GM21367 (cell line): ENCODE measurements around the gene ACP1.

Experiments
- ATAC-seq: cut with Tn5 transposase; IDR thresholded peaks from one replicate; pipeline ENCODE4 v1.9.1; 2021; ENCODE audit not compliant: unreplicated experiment

Gene ACP1

DNA sequence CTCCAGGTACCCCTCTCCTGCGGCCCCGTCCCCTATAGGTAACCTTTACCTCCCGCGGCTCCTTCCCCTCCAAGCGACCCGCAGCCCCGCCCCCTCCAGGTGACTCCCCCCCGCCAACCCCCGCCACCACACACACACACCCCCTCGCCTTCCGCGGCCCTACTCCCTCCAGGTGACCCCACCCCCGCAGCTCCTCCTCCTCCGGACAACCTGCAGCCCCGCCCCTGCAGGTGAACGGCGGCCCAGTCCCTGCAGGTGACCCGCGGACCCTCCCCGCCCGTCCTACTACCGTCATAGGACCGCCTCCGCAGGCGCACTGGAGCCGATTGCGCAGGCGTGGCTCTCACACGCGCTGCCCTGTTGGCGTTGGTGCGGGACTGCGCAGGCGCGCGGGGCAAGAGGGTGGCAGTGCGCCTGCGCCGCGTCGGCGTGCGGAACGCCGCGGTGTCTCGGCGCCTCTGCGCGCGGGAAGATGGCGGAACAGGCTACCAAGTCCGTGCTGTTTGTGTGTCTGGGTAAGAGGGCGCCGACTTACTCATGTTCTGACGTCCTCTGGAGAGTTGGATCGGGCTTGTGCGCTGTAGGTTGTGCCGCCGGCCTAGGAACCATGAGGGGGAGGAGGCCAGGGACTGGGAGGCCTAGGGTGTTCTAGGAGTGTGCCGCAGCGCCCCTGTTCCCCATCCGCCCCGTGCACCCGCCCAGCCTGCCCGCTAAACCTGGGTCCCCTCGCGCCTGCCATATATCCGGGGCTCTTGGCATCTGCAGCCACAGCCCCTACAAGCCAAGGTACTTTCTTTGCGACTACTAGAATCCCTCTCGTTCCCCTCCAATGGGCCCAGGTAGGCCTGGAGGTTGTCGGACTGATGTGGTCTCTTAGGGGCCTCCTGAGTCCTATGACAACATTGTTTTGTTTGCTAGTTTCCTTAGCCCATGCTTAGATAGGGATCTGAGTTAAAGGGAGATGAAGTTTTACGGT lies at the start of gene ACP1:
ACP1 (plus strand) TSS at position 455 of the 976 bp plus-strand sequence; CDS start at position 473, 18 bp downstream.
- ATAC-seq, result peak; percentile 86

DNA sequence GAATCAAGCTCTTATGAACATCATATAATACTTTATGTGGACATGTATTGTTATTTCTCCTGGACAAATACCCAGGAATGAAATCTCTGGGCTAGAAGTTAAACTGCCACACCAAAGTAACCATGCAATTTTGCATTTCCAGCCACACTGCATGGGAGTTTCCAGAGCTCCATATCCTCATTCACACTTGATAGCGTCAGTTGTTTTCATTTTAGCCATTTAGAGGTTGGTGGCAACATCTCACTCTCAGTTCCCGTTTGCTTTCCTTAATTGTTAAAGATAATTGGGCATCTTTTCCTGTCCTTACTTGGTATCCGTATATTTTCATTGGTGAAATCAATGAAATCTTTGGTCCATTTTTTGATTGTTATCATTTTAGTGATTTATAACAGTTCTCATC lies 48.7 kb upstream of the ACP1 start:
- no peak for ATAC-seq

DNA sequence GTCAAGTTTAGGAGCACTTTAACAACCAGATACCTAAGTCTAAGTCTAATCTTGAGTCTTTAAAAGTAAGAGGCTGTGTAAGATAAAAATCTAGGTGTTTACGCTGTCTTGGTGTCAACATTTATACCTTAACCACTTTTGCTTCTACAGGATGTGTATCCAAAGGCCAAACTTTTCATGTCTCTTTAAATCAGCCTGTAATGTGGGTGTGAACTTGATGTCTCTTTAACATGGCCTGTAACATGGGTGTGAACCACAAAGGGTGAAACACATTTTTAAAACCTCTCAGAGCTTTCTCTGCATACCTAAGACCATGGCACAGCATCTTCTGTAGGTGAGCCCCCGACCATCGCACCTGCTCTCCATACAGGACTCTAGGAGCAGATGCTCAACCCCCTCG lies 41.3 kb upstream of the ACP1 start:
- ATAC-seq, result no peak

DNA sequence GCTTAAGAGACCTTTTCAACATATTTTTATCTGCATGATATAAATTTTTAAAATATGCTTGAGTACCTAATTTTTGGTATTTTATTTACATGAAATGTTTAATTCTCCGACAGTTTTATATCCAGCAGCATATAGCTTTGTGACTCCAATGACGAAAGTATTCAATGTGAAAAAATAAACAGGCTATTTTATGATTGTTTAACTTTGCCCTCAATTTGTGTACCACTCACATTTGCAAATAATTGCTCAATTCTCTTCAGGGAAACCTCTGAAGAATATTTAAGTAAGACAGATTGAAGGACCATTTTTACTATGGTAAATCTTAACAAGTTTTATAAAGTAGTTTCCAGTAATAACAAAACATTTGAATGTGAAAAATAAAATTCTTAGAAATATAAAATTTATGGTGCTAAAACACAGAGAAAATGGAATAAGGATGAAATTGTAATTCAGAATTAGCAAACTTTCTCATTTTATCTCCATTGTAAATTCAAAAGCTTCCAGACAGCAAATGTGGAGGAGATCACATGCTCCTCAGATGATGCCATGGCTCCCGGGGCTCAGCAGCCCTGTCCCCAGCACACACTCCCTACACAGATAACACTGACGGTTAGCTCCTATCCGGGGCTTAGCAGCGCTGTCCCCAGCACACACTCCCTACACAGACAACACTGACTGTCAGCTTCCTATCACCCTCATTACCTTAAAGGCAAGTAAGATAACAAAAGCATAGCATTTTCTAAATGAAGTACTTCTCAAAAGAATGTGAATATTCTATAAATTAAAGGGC lies 40.6 kb upstream of the ACP1 start:
- no peak for ATAC-seq

DNA sequence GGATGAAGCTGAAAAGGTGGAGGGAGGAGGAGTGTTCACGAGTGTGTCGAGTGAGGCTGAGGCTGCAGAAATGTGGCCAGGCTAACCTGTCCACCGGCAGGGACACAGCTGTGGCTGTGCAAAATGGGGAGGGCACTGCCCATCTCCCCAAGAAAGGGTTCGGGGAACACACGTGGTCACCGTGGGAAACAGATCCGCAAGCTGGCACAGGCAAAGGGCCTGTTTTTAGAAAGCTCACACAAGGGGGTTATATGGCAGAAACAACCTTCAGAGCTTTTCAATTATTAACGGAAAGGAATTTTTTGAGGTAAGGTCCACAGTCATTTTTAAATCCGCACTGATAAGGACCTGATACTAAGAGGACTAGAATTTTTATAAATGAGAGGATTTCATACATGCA lies 36.6 kb upstream of the ACP1 start:
- no peak for ATAC-seq

DNA sequence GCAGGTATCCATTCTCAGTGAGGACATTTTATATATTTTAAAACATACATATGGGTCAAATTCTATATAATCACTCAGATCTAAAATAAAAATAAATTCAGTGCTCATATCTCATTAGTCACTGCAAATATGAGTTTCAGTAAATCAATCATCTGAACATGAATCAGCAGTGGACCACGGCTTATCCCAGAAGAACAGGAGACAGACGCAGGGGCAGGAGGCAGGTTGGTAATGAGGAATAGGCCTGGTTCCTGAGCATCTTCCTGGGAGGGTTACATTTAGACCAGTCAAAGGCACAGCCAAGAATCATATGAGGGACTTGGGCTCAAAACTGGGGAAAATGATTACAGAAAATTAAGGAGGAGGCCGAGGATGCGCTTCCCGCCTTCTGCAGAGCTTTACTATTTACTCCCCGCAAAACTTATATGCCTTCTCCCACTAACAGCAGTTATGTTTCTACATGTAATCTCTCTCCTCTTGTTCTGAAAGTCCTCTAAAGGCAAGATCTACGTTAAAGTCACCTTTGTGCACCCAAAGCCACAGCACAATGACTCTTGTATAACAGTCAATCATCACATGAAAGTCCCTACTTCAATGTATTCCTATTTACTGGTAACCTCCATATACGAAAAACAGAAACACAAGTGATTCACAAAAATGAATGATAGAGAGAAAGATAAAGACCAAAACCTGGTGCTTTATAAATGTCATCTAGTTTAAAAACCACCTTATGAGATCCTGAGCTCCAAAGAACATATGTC lies 36.0 kb upstream of the ACP1 start:
- no peak for ATAC-seq

DNA sequence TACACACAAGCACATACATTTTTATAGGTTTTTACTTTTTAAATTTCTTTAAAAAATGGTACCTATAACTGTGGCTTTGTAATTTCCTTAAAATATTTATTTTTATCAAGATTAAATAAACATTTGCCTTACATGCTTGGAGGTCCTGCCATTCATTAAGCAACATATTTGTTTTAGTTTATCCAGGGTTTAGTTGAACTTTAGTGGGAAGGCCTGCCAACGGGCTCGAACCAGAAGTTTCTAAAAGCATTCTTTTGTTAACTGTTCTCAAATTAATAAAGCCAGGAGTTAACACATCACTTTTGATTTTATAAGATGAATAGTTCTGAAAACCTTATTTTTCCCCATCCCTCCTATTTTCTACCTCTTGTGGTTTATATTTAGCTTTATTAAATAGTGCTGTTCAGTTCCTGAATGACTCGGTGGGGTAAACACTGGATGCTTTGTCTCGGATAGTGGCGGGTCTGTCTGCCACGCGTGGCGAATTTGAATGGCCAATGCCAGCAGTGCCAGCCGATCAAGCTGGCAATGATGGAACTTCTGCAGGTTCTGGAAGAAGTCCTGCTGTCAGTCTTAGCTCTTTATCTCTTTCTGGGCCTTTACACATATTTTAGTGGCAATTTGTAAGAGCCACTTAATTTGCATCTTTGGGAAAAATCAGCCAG lies 33.1 kb upstream of the ACP1 start:
- ATAC-seq, result no peak

DNA sequence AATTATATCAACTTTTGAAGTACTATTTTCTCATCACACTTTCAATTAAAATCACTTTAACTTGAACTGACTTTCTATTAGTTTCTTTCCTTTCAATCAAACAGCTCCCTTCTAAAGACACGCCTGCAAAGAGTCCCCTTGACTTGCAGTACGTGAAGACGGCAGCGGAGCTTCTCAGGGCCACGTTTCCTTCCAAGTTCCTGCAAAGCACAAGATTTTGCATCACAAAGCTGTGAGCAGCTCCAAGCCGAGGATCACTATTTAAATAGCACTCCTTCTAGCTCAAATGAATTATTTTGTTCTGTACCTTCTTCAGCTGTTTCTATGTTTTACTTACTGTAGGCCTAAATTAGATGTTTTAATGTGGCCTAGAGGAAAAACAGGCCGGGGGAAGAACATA lies 31.7 kb upstream of the ACP1 start:
- no peak for ATAC-seq

DNA sequence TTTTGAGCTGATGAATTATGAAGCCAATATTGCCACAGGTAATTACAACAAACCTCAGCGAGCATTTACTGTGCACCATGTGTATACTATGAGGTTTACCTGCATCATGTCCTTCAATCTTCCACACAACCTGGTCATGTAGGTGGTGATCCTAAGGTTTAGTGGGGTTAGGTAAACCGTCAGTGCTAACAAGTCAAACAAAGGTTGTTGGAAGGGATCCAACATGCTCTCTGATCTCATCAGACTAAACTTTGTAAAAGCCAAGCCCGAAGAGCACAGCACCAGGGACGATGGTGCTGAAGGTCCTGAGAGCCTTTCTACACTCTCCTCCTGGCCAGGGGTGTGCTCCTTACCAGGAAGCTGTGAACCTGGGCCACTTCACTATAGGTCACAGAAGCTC lies 30.3 kb upstream of the ACP1 start:
- no peak for ATAC-seq

DNA sequence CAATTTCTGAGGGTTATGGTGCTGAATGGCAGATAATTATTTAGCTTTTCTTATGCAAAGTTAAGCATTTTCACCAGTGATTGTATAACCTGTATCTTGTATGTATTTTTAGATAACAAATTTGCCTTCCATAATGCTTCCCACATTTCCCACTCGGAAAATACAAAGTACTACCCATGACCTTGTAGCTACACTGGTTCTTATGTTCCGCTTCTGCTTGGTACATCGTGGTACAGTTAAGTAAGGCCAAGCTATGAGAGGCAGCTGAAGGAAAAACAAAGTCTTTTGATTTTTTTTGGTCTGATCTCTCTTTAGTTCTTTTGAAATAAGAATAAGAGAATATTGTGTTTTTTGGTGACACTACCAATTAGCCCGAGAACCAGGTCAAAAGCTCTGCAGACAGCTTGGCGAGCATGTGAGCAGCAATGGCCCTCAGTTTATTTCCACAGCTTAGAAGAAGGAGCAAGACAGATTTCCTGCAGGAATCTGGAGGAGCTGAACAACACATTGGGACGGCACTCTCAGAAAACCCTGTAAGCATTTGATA lies 27.7 kb upstream of the ACP1 start:
- ATAC-seq, result no peak

DNA sequence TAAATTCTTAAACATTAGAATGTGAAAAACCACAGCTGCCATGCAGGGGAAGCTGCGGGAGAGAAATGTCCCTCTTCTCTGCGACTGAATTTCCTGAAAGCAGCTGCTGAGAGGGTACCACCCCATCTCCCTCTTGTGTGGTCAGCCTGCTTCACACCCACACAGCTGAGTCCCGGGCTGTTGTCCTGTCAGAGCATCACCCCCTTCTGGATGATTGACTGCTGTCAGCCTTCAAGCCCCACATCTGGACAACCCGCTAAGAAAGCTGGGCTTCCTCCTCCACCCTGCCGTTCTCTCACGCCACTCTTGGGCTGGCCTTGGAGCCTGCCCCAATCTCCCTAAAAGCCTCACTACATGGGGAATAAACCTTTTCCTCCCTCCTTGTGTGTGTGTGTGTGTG lies 26.9 kb upstream of the ACP1 start:
- ATAC-seq, result no peak

DNA sequence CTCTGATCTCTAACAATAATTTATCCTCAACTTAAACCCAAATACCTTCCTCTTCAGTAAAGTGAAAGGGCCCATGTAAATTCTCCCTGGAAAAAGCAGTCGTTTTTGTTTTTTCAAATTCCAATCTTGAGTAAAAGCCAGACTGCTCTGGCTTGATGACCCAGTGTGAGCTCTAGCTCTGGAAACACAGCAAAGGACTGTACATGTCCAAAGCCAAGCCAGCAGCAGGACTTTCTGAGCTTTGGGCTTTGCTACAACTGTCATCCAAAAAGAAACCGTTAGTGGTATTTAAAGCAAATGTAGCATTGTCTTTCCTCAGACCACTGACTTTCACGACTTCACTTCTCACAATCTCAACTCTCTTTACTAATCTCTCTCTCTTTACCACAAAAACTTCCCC lies 26.3 kb upstream of the ACP1 start:
- no peak for ATAC-seq

DNA sequence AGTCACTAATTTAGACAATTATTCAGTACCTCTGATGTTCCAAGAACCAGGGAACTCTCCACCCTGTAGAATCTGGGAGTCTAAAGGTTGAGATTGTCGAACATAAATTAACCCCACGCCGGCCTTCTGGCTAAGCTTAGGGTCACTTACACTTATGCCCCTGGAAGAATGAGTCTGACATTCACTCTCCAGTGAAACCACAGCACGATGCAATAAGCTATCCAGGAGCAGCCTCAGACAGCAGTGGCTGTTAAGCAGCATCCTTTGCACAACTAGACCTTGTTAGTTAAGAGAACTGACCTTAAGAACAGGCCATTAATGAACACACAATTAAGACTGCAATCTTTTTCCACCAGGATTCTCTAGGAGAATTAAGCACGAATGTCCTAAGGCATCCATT lies 25.9 kb upstream of the ACP1 start:
- no peak for ATAC-seq

DNA sequence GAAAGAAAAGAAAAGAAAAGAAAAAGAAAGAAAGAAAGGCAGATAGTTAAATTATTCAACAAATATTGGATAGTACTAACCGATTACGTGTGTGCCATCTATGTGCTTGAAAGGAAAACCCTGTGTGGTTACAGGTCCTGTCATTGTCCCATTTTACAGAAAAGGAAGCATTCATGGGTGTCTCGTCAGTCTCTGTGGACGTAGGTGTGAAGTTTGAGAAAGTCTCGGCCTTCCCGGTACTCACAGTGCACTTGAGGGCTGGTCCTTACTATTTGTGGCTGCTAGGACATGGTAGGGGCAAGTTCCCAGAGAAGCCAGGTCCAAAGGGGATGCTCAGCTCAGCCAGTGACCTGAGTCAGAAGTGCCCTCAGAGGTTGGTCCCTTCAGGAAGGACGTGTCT lies 20.2 kb upstream of the ACP1 start:
- no peak for ATAC-seq

DNA sequence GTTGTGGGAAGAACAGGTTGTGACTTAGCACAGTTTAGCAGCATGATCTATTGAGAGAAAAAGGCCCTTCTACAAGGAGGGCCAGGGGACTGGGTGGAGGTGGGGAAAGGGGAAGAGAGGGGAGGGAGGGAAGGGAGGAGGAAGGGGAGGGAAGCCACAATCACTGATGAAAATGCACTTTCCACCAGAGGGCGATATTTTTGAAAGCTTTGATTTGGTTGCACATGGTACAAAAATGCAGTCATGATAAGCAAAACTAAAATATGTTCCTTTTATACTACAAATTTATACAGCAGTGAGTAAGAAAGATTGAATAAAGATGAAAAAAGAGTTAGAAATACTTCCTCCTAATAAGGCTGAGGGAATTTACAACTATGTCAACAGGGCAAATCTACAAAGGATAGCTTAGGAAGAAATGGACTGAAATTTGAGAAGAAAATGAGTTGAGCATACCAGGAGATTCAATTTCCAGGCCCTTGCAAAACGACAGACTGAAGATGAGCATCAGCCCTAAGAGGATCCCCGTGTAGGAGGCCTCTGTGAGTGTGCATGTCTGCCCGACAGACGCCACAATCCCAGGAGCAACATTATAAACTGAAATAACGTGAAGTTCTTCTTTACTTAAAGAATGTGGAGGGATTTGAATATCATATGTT lies 18.1 kb upstream of the ACP1 start:
- no peak for ATAC-seq

DNA sequence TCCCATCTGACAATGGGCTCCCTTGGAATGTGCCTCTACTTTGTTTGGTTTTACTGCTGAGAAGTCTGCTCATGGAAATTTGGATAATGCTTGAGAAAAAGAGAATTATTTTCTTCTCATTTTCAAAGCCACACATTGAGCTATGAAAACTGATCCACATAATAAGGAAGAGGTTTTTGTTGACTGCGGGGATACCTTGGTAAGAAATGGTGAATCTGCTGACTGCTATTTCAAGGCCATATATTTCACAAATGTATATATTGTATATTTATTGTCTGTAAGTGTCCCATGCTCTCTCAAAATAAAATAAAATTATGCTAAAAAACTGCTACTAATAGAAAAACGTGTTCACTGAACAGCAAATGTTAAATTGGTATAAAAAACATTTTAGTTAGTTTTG lies 16.0 kb upstream of the ACP1 start:
- no peak for ATAC-seq

DNA sequence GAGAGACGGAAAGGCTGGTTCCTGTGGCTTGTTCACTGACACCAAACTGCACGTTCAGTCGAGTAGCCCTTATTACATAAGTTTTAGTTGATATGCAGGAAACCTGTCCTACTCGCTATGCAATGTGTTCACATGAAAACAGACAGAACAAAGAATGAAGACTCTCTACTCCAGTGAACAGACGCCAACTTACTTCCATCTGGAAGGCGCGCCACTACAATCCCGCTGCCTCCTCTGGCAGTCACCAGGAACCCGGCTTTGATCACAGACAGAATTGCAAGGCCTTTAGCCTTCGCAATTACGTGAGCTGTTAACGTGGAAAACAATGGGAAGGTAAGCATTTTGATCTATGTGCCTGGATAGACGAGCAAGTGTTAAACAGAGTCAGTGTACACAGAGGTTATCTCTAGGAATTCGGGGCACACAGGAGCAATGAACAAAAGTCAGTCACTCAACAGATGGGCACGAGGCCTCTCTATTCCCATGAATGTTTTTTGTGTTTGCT lies 15.2 kb upstream of the ACP1 start:
- ATAC-seq, result no peak

DNA sequence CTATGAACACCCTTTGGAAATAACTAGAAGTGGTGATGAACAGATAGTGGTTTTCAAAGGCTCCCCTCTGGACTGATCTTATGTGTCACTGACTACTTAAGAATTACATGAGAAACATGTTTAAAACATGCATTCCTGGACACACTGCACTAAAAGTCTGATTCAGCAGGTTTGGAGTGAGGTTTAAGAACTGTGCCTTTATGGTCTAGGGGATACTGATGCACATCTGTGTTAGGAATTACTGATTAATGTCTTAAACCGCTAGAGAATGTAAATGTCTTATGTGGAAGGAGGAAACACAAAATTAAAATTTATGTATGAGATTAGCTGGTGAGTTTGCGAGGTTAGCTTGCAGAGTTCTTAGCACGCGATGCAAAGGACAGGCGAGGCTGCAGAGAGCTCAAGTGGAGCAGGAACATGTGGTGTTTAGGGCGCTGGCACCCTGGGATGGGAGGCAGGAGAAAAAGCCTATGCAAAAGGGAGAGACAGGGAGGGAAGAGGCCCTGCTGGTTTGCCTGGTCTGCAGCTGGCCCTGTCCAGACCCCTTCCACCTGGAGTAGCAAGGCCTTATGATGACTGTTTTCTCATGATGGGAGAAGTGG lies 12.6 kb upstream of the ACP1 start:
- no peak for ATAC-seq

DNA sequence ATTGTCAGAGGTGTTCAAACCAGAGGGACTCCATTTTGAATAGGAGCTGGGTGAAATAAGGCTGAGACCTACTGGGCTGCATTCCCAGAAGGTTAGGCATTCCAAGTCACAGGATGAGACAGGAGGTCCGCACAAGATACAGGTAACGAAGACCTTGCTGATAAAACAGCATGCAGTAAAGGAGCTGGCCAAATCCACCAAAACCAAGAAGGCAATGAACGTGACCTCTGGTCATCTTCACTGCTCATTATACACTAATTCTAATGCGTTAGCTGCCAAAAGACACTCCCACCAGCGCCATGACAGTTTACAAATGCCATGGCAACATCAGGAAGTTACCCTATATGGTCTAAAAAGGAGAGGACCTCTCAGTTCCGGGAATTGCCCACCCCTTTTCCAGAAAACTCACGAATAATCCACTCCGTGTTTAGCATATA lies 11.5 kb upstream of the ACP1 start:
- no peak for ATAC-seq
